Gastroesophageal sphincter (tissue), 3 donors: ENCODE measurements around the gene NUP205.

ENCODE experiments used
- CTCF ChIP-seq, 4 experiments: fragments of 200-600 bp in 2 of 4; fragments of 450-650 bp in 2 of 4; sonication (generic) in 1 of 4; IDR thresholded peaks; one replicate each; pipeline ENCODE4 v1.5.1; 2017 to 2019; ENCODE audit warnings: antibody characterized with exemption in 4 of 4, mild to moderate bottlenecking in 2 of 4, moderate library complexity in 2 of 4
- POLR2A ChIP-seq, 2 donors: fragments of 450-650 bp; IDR thresholded peaks; one replicate each; pipeline ENCODE4 v1.6.1; 2017; ENCODE audit warnings: antibody characterized with exemption in 2 of 2, mild to moderate bottlenecking in 2 of 2, moderate library complexity in 1 of 2

- TF ChIP-seq CTCF (IDR thresholded peaks at IDR 0.05) (no peak), POLR2A (IDR thresholded peaks at IDR 0.05) (no peak)
Measured at GRCh38 chr7:135522509-135522908, 35.2 kb upstream of the NUP205 start.
